Osteoblast (primary cell): Measurements from ENCODE around the gene CNGA2. TPM values are rescaled to one million over a fixed set of nuclear protein-coding genes. Genes with fewer than 3 reads are reported as not detected.

Source experiments
- DNase-seq: peaks from one replicate; pipeline ENCODE4 v3.0.0; 2011; ENCODE audit warnings: low spot score, mixed read lengths; ENCODE audit not compliant: insufficient read length; ENCODE audit errors: missing footprints
- H2AFZ ChIP-seq: 2 replicates; pipeline ENCODE4 v1.6.0; 2011; ENCODE audit warnings: mild to moderate bottlenecking, low read length
- H3K27ac ChIP-seq: 2 replicates; pipeline ENCODE4 v1.5.1; 2011; ENCODE audit warnings: mild to moderate bottlenecking, low read depth, low read length, moderate library complexity
- H3K27me3 ChIP-seq: 2 replicates; pipeline ENCODE4 v1.6.0; 2012; ENCODE audit warnings: mild to moderate bottlenecking, control low read depth, inconsistent platforms, low read length, moderate library complexity; ENCODE audit not compliant: insufficient read depth
- H3K36me3 ChIP-seq: 2 replicates; pipeline ENCODE4 v1.5.1; 2011; ENCODE audit warnings: mild to moderate bottlenecking, low read length, control low read depth, moderate library complexity; ENCODE audit not compliant: insufficient read depth
- H3K4me1 ChIP-seq: 2 replicates; pipeline ENCODE4 v1.5.1; 2011; ENCODE audit warnings: mild to moderate bottlenecking, low read length, control low read depth, moderate library complexity; ENCODE audit not compliant: insufficient read depth
- H3K4me2 ChIP-seq: 2 replicates; pipeline ENCODE4 v1.6.0; 2011; ENCODE audit warnings: mild to moderate bottlenecking, low read length; ENCODE audit not compliant: insufficient read depth
- H3K4me3 ChIP-seq: fragments of 200-600 bp; sonication (generic); 3 replicates; pipeline ENCODE4 v1.5.1; 2012; ENCODE audit warnings: mild to moderate bottlenecking, low read length, inconsistent platforms; ENCODE audit not compliant: insufficient read depth
- H3K79me2 ChIP-seq: 2 replicates; pipeline ENCODE4 v1.6.0; 2012; ENCODE audit warnings: mild to moderate bottlenecking, low read length, control low read depth, inconsistent platforms; ENCODE audit not compliant: insufficient read depth
- H3K9me3 ChIP-seq: 2 replicates; pipeline ENCODE4 v1.5.1; 2011; ENCODE audit warnings: low read depth, low read length, control low read depth
- H4K20me1 ChIP-seq: 2 replicates; pipeline ENCODE4 v1.6.0; 2012; ENCODE audit warnings: mild to moderate bottlenecking, low read length, control low read depth; ENCODE audit not compliant: insufficient read depth
- CTCF ChIP-seq: IDR thresholded peaks from 2 replicates; pipeline ENCODE4 v1.5.1; 2011; ENCODE audit warnings: mild to moderate bottlenecking, low read depth, low read length, moderate library complexity; ENCODE audit errors: extremely low read depth
- total RNA-seq: library from RNA; depleted of rRNA; stranded (reverse); fragments of >200 nt; gene quantifications from 2 replicates; pipeline ENCODE4 v1.2.3, GENCODE V29; 2012

The CNGA2 gene
- total RNA-seq, 1 donor: not detected

- H4K20me1 ChIP-seq: no peaks in the 10 kb centered on the region
- TF ChIP-seq CTCF: no peak
Measured at GRCh38 chrX:151779258-151779657, 44.7 kb downstream of the CNGA2 start.

GRCh38 chrX:151780621-151781020, 46.1 kb downstream of the CNGA2 start:
- Histone ChIP-seq H3K79me2 (no peaks in the 10 kb centered on the region), H3K9me3 (no peaks in the 10 kb centered on the region), H3K27ac (no peak overlapping the region), H3K4me3 (no peak overlapping the region), H3K36me3 (no peaks in the 10 kb centered on the region), H4K20me1 (no peaks in the 10 kb centered on the region), H3K27me3 (no peaks in the 10 kb centered on the region), H3K4me1 (no peaks in the 10 kb centered on the region), H2AFZ (no peak overlapping the region), H3K4me2 (no peak overlapping the region)
- TF ChIP-seq CTCF: no peak
- no peak for DNase-seq

More at GRCh38 chrX:151779258-151779657, 44.7 kb downstream of the CNGA2 start:
- H3K27ac ChIP-seq: no peak overlapping the region
- H3K79me2 ChIP-seq: no peaks in the 10 kb centered on the region
- no peak overlapping the region for H3K4me2 ChIP-seq
- H3K9me3 ChIP-seq: no peaks in the 10 kb centered on the region
- peaks cover 10% of the 10 kb centered on the region for H3K27me3 ChIP-seq
- H2AFZ ChIP-seq: no peak overlapping the region
- no peak overlapping the region for H3K4me3 ChIP-seq
- no peak for DNase-seq
- H3K36me3 ChIP-seq: no peaks in the 10 kb centered on the region
- no peaks in the 10 kb centered on the region for H3K4me1 ChIP-seq

- Histone ChIP-seq H3K4me1 (peaks cover 21% of the 10 kb centered on the region), H2AFZ (no peak overlapping the region), H3K36me3 (no peaks in the 10 kb centered on the region), H3K4me3 (no peak overlapping the region), H3K9me3 (no peaks in the 10 kb centered on the region), H3K27me3 (peaks cover 7% of the 10 kb centered on the region), H3K27ac (peak overlapping the region; percentile 36), H4K20me1 (no peaks in the 10 kb centered on the region), H3K4me2 (peak overlapping the region; percentile 60), H3K79me2 (no peaks in the 10 kb centered on the region)
- DNase-seq: peak; percentile 80
- TF ChIP-seq CTCF: no peak
Measured at GRCh38 chrX:151789179-151789800, 54.7 kb downstream of the CNGA2 start.

- H3K27me3 ChIP-seq: peaks cover 10% of the 10 kb centered on the region
- DNase-seq: no peak
Measured at GRCh38 chrX:151790481-151791160, 56.1 kb downstream of the CNGA2 start.

More at GRCh38 chrX:151790481-151791160, 56.1 kb downstream of the CNGA2 start:
- H3K9me3 ChIP-seq: no peaks in the 10 kb centered on the region
- no peak overlapping the region for H3K4me2 ChIP-seq
- no peaks in the 10 kb centered on the region for H3K36me3 ChIP-seq
- TF ChIP-seq CTCF: no peak
- no peak overlapping the region for H3K4me3 ChIP-seq
- peaks cover 21% of the 10 kb centered on the region for H3K4me1 ChIP-seq
- H2AFZ ChIP-seq: no peak overlapping the region
- no peaks in the 10 kb centered on the region for H3K79me2 ChIP-seq
- no peak overlapping the region for H3K27ac ChIP-seq
- H4K20me1 ChIP-seq: no peaks in the 10 kb centered on the region
